ENCODE measurements around the gene ZMYND12. TPM values are rescaled to one million over a fixed set of nuclear protein-coding genes. Genes with fewer than 3 reads are reported as not detected.
A peak's percentile ranks its signal among the peaks of the same experiment; 100 is the strongest.

Gene ZMYND12
- total and polyA plus RNA-seq, 5 experiments from 2014 or later, result 0.13 to 1.6 (median 0.40) TPM; not detected in 1

- no peaks in the 10 kb centered on the region for H3K9me3 Mint-ChIP-seq
- H3K27ac Mint-ChIP-seq, result peak overlapping the region in 1 of 10 donors; percentile 25
- peaks cover 7 to 28% (median 21%) of the 10 kb centered on the region in 4 donors for H3K4me1 Mint-ChIP-seq
- no peak overlapping the region for H3K4me3 Mint-ChIP-seq
- POLR2A ChIA-PET, result no interaction called here
- ATAC-seq, result no peak
- DNase-seq, result no peak
- H3K36me3 Mint-ChIP-seq, result peaks cover 0 to 12% (median 5%) of the 10 kb centered on the region in 3 donors
- peaks cover 0 to 8% (median 2%) of the 10 kb centered on the region in 5 donors for H3K27me3 Mint-ChIP-seq
These were observed 10.2 kb upstream of the ZMYND12 start for GRCh38 chr1:42466030-42466429.

- peak overlapping the region in 9 of 10 donors; percentile 93 to 99 (median 97) for H3K27ac Mint-ChIP-seq
- peaks cover 0 to 3% (median 2%) of the 10 kb centered on the region in 5 donors for H3K27me3 Mint-ChIP-seq
- ATAC-seq, result no peak
- H3K4me3 Mint-ChIP-seq, result peak overlapping the region; percentile 73 to 92 (median 89)
- no peaks in the 10 kb centered on the region for H3K9me3 Mint-ChIP-seq
- no peak for DNase-seq
- H3K4me1 Mint-ChIP-seq, result peaks cover 11 to 46% (median 34%) of the 10 kb centered on the region in 4 donors
- POLR2A ChIA-PET, result interaction anchor here (0.6 to 1.4 kb wide), 4 partner anchors 30 to 269 kb away, joined by 3 to 6 read pairs (median 4); partner anchors contain the start of gene YBX1
- H3K36me3 Mint-ChIP-seq, result peaks cover 0 to 33% (median 4%) of the 10 kb centered on the region in 3 donors
These were observed 8.1 kb upstream of the ZMYND12 start for GRCh38 chr1:42463921-42464320.

- Mint-ChIP-seq H3K27me3 (peaks cover 0 to 2% (median 0%) of the 10 kb centered on the region in 5 donors), H3K27ac (peak within 1 kb of the TSS; percentile 92 to 99 (median 96)), H3K4me1 (peaks cover 11 to 54% (median 42%) of the 10 kb centered on the region in 4 donors), H3K9me3 (no peaks in the 10 kb centered on the region), H3K36me3 (peaks cover 0 to 41% (median 4%) of the 10 kb centered on the region in 3 donors), H3K4me3 (peak within 1 kb of the TSS; percentile 73 to 92 (median 89))
- ATAC-seq (peak; percentile 94 to 95), DNase-seq (peak; percentile 90 to 99 (median 98))
- POLR2A ChIA-PET, result interaction anchor here (0.7 to 1.4 kb wide), 5 partner anchors 29 to 304 kb away, joined by 3 to 6 read pairs (median 4); partner anchors contain the start of genes C1orf50, P3H1 and YBX1
These were observed 7.3 kb upstream of the ZMYND12 start, which contains the start of gene CCDC30 for GRCh38 chr1:42462828-42463763. Gene CCDC30 (plus strand): TSS chr1:42463286. CDS start chr1:42480552, 17,266 bp downstream.

- Mint-ChIP-seq H3K27me3 (no peaks in the 10 kb centered on the region), H3K4me3 (peak overlapping the region in 1 of 10 donors; percentile 38), H3K9me3 (no peaks in the 10 kb centered on the region), H3K36me3 (peaks cover 0 to 53% (median 7%) of the 10 kb centered on the region in 3 donors), H3K4me1 (peaks cover 19 to 68% (median 55%) of the 10 kb centered on the region in 4 donors), H3K27ac (peak overlapping the region in 8 of 10 donors; percentile 30 to 99 (median 96))
- ATAC-seq, result no peak
- POLR2A ChIA-PET, result interaction anchor here (0.7 kb wide), 1 partner anchor 1225 kb away, joined by 4 read pairs; no protein-coding TSS in a partner anchor
- no peak for DNase-seq
These were observed 5.4 kb upstream of the ZMYND12 start for GRCh38 chr1:42461196-42461595.

- POLR2A ChIA-PET, result interaction anchor here (0.6 to 1.8 kb wide), 11 partner anchors 16 to 1204 kb away, joined by 3 to 8 read pairs (median 5); partner anchors contain the start of genes C1orf50, FOXJ3, P3H1 and PPIH
- peak overlapping the region; percentile 89 to 100 (median 98) for H3K4me3 Mint-ChIP-seq
- ATAC-seq (peak; percentile 53 to 59), DNase-seq (peak in 6 of 10 donors; percentile 36 to 83 (median 50))
- peaks cover 0 to 1% (median 0%) of the 10 kb centered on the region in 5 donors for H3K27me3 Mint-ChIP-seq
- peak overlapping the region; percentile 98 to 100 (median 99) for H3K27ac Mint-ChIP-seq
- peaks cover 0 to 2% (median 0%) of the 10 kb centered on the region in 9 donors for H3K9me3 Mint-ChIP-seq
- peaks cover 22 to 54% (median 46%) of the 10 kb centered on the region in 4 donors for H3K4me1 Mint-ChIP-seq
- H3K36me3 Mint-ChIP-seq, result peaks cover 0 to 47% (median 7%) of the 10 kb centered on the region in 3 donors
These were observed 900 bp upstream of the ZMYND12 start for GRCh38 chr1:42456754-42457089.

- Mint-ChIP-seq H3K27me3 (peaks cover 0 to 1% (median 0%) of the 10 kb centered on the region in 5 donors), H3K9me3 (peaks cover 0 to 2% (median 0%) of the 10 kb centered on the region in 9 donors), H3K4me3 (peak overlapping the region in 4 of 10 donors; percentile 33 to 74 (median 45)), H3K4me1 (peaks cover 18 to 35% (median 34%) of the 10 kb centered on the region in 4 donors), H3K36me3 (peaks cover 0 to 24% (median 2%) of the 10 kb centered on the region in 3 donors), H3K27ac (peak overlapping the region in 8 of 10 donors; percentile 6 to 99 (median 74))
- POLR2A ChIA-PET, result interaction anchor here (0.7 kb wide), 1 partner anchor 43 kb away, joined by 3 read pairs; no protein-coding TSS in a partner anchor
- ATAC-seq (no peak), DNase-seq (no peak)
These were observed 1.4 kb downstream of the ZMYND12 start for GRCh38 chr1:42454403-42454802.

- DNase-seq, result no peak
- Mint-ChIP-seq H3K27me3 (peaks cover 0 to 1% (median 0%) of the 10 kb centered on the region in 5 donors), H3K36me3 (peaks cover 0 to 14% (median 2%) of the 10 kb centered on the region in 3 donors), H3K4me3 (peak overlapping the region in 1 of 10 donors; percentile 4), H3K27ac (peak overlapping the region in 1 of 10 donors; percentile 83), H3K9me3 (peaks cover 0 to 2% (median 0%) of the 10 kb centered on the region in 9 donors), H3K4me1 (peaks cover 17 to 28% (median 27%) of the 10 kb centered on the region in 4 donors)
- POLR2A ChIA-PET, result no interaction called here
- no peak for ATAC-seq
These were observed 2.4 kb downstream of the ZMYND12 start for GRCh38 chr1:42453386-42453785.

- H3K9me3 Mint-ChIP-seq, result no peaks in the 10 kb centered on the region
- peaks cover 0 to 2% (median 2%) of the 10 kb centered on the region in 4 donors for H3K4me1 Mint-ChIP-seq
- H3K27ac Mint-ChIP-seq, result peak overlapping the region in 1 of 10 donors; percentile 10
- ATAC-seq (no peak), DNase-seq (no peak)
- H3K4me3 Mint-ChIP-seq, result no peak overlapping the region
- POLR2A ChIA-PET, result no interaction called here
- H3K27me3 Mint-ChIP-seq, result no peaks in the 10 kb centered on the region
- H3K36me3 Mint-ChIP-seq, result no peaks in the 10 kb centered on the region
These were observed 5.8 kb downstream of the ZMYND12 start for GRCh38 chr1:42450061-42450460.

- Mint-ChIP-seq H3K27me3 (no peaks in the 10 kb centered on the region), H3K27ac (no peak overlapping the region), H3K4me3 (no peak overlapping the region), H3K36me3 (no peaks in the 10 kb centered on the region), H3K4me1 (no peaks in the 10 kb centered on the region), H3K9me3 (no peaks in the 10 kb centered on the region)
- DNase-seq (no peak), ATAC-seq (no peak)
- POLR2A ChIA-PET, result no interaction called here
These were observed 6.6 kb downstream of the ZMYND12 start for GRCh38 chr1:42449256-42449655.

- no peaks in the 10 kb centered on the region for H3K9me3 Mint-ChIP-seq
- H3K27ac Mint-ChIP-seq, result no peak overlapping the region
- no peaks in the 10 kb centered on the region for H3K27me3 Mint-ChIP-seq
- ATAC-seq, result no peak
- H3K36me3 Mint-ChIP-seq, result no peaks in the 10 kb centered on the region
- no peaks in the 10 kb centered on the region for H3K4me1 Mint-ChIP-seq
- no peak for DNase-seq
- POLR2A ChIA-PET, result no interaction called here
- H3K4me3 Mint-ChIP-seq, result no peak overlapping the region
These were observed 13.2 kb downstream of the ZMYND12 start for GRCh38 chr1:42442662-42443061.

- ATAC-seq (no peak), DNase-seq (no peak)
- POLR2A ChIA-PET, result no interaction called here
- no peaks in the 10 kb centered on the region for H3K9me3 Mint-ChIP-seq
- no peak overlapping the region for H3K4me3 Mint-ChIP-seq
- no peaks in the 10 kb centered on the region for H3K4me1 Mint-ChIP-seq
- no peaks in the 10 kb centered on the region for H3K27me3 Mint-ChIP-seq
- H3K27ac Mint-ChIP-seq, result no peak overlapping the region
- H3K36me3 Mint-ChIP-seq, result peaks cover 0 to 3% (median 2%) of the 10 kb centered on the region in 3 donors
These were observed 15.9 kb downstream of the ZMYND12 start for GRCh38 chr1:42439940-42440339.

- Mint-ChIP-seq H3K27me3 (no peaks in the 10 kb centered on the region), H3K4me1 (no peaks in the 10 kb centered on the region), H3K9me3 (no peaks in the 10 kb centered on the region), H3K27ac (no peak overlapping the region), H3K36me3 (peaks cover 0 to 3% (median 2%) of the 10 kb centered on the region in 3 donors), H3K4me3 (no peak overlapping the region)
- DNase-seq (no peak), ATAC-seq (no peak)
- POLR2A ChIA-PET, result interaction anchor here (1.3 kb wide), 1 partner anchor 29 kb away, joined by 3 read pairs; no protein-coding TSS in a partner anchor
These were observed 21.5 kb downstream of the ZMYND12 start for GRCh38 chr1:42434340-42434739.

Data from naive thymus-derived CD8-positive, alpha-beta T cell (primary cell).